HG02623 (cell line): Measurements from ENCODE around the gene BCAN.

Experiments used
- ATAC-seq: cut with Tn5 transposase; IDR thresholded peaks from one replicate; pipeline ENCODE4 v1.9.1; 2021; ENCODE audit warnings: moderate library complexity; ENCODE audit not compliant: unreplicated experiment

The BCAN gene

DNA sequence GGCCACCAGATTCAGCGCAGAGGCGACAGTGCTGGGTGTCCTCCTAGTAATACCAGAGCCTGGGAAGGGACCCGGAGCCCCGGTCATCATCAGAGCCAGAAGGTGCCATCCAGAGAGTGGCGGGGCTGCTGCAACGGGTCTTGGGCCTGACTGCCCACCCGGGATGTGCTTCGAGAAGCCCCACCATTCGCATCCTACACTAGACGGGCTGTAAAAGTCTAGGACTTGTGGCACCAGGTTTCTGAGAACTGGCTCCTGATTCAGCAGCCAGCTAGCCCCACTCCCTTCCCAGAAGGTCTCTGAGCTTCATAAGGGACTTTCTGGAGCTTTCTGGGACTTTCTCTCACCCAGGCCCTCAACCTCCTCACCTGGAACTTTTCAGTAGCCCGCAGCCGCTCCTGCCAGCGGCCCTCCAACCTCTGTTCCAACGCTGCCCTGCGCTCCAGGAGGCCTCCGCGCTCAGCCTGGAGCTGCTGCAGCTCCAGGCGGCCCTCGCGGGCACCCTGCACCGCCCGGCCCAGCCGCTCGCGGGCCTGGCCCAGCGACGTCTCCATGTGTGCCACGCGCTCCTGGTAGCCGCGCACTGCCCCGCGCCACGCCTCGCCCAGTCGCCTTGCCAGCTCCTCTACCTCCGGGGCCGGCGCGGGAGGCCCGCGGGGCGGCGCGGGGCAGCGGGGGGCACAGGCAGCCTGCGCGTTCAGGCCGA lies 34.4 kb downstream of the BCAN start:
- ATAC-seq, result no peak

DNA sequence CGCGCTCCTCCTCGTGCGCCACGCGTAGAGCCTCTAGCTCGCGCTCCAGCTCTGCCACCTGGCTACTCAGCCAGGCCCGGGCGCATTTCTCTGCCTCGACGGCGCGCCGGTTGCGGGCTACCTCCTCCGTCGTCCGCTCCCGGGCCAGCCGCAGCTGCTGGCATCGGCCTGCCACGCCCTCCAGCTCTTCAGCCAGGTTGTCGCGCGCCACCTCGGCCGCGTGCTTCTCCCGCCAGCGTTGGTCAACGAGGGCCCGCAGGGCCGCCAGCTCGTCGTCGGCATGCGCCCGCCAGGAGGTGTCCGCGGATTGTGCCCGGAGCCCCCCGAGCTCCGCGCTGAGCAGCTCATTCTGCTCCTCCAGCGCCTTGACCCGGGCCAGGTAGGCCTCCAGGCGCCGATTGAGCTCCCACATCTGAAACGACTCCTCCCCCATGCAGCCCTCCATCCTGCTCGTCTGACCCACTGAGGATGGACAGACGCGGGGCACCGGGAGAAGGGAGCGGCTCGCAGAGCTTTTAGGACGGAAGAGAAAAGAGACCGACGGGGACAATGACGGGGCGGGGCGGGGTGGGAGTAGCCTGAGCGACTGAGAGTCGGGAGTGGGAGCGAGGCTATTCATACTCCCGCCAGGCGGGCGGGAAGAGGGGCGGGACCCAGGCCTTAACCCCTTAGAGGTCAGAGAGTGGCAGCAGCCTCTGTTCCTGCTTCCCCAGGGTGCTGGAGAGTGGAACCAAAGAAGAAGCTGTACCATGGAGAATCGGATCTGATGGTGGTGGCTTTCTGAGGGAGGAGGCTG lies 35.1 kb downstream of the BCAN start, which contains the start of gene NES:
Gene NES, minus strand, starts transcription at position 588 of the 796 bp plus-strand sequence. Its CDS starts 143 bp downstream, at position 445.
- no peak for ATAC-seq

DNA sequence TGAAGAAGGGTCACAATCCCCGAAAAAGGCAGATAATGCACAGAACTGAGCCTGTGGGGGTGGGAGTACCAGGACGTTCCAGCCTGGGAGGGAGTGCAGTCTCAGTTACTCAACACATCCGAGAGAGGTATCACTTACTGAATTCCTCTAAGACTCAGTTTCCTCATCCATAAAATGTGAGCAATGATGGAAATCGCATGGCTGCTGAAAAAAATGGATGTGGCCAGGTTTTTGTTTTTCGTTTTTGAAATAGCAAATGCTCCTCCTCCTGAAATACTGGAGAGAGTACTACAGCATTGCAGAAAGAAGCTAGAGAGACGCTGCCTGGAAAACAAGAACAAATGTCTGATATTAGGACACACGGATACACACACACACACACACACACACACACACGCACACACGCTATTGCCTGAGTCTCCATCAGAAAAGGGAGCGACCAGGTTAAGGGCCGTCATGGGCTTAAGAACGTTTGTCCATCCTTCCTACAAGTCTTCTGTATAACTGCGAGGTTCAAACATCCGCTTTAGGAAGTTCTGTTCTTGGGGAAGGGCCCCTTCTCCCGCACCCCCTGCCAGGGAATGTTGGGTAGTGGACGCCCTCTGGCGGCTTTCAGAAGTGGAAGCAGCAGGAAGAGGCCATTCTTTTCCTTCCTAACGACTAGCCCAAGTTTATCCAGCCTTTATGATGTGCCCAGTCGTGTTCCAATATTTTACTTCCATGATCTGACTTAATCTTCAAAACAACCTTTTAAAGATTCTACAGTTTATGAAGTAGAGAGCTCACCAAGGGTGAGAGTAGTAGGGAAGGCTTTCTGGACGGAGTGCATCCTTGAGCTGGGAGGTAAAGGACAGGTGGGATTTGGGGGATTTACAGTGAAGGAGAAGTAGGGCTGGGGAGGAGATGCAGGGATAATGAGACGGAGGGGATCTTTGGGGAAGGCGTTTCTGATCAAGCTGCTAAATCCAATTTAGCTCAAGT lies 36.0 kb downstream of the BCAN start:
- ATAC-seq, result no peak

DNA sequence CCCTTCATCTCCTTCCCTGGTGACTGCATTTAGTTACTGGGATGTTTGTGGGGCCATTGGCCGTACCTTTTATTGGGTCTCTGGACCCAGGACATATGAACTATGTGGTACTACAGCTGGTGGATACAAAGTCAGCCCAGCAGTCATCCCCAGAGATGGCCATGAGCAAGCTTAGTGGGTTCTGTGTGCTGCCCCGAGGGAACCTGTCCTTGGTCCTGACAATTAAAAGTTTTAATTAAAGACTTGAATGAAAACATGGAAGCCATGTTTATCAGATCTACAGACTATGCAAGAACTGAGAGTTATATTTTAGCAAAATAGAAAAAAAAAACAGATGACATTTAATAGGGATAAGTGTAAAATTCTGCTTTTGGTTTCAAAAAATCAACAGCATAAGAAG lies 38.1 kb downstream of the BCAN start:
- no peak for ATAC-seq

DNA sequence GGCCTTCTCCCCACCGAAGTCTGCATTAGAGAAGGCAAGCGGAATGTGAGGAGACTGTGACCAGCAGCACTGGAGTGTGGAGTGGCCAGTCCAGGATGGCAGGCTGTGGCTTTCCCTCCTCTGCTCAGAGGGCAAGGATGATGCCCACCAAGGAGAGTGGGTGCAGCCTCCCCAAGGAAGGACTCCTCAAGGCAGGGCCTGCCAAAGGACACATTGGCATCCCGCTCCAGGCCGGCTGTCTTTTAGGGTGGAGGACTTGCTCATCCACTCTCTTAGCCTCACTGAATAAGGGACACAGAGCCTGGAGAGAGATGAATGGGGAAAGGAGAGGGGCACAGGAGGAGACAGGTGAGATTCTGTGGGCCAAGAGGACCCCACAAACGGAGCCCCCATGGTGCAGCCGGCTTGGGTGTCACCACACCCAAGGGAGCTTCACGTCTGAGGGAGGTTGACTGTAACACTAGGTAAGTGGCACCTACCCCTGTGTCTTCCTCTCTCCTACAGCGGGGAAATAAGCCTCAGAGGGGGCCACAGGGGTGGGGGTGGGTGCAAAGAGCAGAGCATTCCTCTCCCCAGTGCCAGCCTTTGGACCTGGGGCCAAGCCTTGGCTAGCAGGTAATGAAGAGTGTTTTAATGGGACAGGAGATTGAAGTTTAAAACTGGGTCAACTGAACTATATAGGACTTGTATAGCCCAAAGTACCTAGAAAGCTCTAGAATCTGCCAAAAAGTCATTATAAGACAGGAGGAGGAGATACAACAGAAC lies 39.5 kb downstream of the BCAN start:
- no peak for ATAC-seq

DNA sequence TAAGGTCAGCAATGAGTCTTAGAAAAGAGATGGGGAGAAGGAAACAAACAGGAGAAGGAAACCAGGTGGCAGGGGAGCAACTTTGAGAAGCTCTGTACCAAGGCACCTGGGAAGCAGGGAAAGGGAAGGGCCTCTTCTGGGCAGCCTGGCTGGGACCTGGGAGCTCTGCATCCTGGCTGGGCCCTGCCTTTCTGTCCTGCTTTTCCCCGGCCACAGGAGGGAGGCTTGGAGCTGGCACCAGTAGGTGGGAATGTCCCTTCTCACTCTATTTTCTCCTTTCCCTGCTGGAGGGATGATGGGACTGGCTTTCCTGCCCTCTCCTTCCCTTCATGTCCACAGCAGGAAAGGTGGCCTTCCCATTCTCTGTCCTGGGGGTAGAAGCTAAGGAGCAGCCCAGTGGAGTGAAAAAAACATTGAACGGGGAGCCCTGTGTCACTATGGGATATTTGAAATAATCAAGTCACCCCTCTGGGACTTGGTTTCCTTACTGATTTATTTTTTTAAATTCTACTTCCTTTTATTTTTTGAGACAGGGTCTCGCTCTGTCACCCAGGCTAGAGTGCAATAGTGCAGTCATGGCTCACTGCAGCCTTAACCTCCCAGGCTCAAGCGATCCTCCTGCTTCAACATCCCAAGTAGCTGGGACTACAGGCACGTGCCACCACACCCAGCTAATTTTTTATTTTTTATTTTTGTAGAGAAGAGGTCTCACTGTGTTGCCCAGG lies 40.4 kb downstream of the BCAN start:
- no peak for ATAC-seq

DNA sequence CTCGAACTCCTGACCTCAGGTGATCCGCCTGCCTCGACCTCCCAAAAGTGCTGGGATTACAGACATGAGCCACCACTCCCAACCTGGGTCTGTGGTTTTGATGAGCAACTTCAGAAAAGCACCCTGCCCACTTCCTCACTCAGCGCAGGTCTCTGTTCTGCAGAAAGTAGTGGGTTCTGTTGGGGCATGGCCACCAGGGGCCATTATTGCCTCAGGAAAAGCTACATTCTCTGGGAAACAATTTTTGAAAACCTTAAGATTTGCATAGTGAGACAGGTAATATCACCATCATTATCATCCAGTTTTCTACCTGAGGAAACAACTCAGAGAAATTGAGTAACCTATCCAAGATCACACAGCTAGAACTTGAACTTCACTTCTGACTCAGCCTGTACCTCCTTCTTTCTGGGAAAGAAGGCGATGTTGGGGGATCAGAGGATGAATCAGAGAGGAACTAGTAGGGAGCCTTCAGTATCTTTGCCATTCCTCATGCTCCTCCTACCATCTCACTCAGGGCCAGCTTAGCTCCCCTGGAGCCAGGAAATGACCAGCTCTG lies 42.4 kb downstream of the BCAN start:
- ATAC-seq, result no peak

DNA sequence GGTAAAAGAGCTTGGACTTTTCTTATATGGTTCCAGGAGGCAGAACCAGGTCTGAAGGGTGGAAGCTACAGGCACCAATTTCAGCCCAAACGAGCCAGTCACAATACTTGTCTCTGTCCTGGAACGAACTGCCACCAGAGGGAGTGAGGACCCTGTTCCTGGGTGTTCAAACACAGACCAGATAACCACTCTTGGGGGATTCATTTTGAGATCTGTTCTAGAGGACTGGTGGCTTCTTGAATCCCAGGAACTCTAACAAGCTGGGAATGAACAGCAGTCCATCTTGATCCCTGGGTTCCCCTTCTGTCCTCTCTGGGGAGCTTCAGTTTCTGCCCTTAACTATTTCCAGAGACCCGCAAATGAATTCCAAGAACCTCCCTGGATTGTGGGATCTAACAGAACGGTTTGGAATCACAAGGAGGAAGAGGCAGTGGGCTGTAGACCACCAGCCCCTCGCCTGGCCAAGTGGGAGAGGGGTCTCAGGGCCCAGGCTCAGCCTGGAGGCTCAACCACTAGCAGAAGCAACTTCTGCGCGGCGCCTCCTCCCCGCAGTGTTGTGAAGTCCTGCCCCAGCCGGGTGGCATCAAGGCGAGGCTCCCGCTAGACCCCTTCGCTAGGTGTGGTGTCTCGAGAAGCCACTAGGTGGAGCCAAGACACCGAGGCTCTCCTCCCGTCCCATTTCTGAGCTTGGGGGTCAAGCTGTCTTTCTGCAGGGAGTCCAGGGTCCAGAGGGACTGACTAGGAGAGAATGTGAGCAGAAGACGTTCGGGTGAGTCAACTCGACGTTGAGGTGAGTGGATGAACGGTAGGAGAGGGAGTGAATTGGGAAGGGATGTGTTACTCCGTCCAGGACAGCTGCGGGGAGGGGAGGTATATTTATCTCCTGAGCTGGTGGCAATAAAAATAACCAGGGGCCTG lies 47.4 kb downstream of the BCAN start:
- ATAC-seq, result no peak

DNA sequence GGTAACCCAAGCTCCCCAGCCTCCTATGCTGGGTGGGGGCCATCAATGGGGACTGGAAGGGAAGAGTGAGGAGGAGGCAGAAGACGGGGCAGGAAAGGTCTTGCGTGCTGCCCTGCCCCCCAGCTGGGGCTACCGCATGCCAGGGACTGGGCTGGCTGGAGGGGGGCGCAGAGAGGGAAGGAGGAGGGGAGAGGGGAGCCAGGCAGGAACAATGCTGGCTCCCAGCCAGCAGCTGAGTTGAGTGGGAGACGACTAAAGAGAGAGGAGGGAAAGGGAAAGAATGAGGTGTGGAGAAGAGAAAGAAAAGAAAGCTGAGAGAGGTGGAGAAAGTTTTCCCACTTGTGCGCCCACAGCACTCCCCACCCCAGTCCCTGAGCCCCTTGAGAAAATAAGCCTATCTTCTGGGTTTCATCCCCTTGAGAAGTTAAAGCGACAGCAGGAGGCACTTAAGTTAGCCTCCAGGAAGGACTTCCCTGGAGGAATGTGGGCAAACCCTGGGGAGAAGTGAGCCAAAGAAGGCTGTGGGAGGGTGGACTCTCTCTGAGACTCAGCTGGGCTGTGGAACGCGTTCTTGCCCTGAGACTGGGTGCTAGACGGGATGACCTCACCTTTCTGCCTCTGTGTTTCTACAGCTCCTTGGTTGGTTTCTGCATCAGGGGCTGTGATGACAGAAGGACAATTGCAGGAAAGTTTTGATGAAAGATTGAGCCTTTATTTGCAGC lies 48.2 kb downstream of the BCAN start:
- ATAC-seq, result no peak

DNA sequence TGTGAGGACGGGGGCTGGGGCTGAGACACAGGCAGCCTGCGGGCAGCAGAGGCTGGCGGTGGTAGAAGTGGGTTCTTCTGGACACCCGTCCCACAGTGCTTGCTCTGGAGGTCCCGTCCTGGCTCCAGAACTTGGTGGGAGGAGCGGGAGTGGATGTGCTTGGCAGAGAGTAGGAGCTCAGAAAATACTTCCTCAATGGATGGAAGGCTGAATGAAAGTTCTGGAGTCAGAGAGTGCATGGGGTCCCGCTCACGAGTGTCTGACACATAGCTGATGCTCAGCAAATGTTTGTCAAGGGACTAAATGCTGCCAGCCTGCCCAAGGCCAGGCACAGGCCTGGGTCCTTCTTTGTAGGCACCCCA lies 48.7 kb downstream of the BCAN start:
- no peak for ATAC-seq

DNA sequence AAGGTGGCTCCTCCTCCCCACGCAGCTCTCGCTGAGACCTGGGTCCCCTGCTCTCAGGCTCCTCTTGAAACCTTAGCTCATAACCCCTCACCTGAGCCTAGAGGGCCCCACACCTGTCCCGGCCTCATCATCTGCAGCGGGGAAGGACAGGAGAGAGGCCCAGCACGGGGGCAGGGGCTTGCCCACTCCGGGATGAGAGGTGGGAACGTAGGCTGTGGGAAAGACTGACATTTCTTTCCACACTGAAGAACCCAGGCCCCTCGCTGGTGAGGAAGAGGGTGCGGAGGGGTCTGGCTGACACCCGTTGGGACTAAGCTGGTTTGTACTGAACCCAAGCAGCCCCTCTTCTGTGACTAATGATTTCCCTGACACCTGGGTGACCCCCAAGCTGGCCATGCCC lies 49.3 kb downstream of the BCAN start:
- no peak for ATAC-seq

DNA sequence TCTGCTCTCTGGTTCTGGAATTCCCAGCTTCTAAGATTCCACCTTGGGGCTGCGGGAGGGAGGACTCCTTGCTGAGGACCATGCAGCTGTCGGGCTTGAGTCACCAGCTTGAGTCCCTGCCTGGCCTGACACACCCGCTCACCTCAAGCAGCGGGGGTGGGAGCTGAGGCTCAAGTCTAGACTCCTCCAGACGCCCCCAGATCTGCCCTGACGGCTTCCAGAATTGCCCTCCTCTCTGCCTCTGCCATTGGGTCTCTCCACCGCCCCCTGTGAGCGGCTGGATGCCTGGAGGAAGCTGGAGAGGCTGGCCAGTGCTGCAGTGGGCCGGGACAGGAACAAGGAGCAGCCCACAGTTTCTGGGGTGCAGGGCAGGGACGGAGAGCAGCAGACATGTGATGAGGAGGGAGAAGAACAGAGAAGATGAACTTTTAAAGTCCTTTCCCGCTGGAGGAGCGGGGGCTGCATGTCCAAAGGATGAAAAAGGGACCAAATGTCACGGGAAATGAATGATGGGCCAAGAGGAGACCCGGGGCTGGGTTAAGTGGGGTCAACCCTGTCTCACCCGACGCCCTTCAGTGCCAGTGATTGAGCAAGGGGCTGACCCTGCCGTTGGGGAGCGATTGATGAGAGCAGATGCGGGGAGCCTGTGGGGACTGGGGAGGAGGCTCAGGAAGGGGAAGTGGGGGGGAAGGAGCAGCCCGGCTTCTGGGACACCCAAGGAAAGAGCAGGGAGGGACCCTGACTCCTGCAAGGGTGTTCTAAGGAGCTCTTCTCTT lies 49.9 kb downstream of the BCAN start:
- ATAC-seq, result no peak

DNA sequence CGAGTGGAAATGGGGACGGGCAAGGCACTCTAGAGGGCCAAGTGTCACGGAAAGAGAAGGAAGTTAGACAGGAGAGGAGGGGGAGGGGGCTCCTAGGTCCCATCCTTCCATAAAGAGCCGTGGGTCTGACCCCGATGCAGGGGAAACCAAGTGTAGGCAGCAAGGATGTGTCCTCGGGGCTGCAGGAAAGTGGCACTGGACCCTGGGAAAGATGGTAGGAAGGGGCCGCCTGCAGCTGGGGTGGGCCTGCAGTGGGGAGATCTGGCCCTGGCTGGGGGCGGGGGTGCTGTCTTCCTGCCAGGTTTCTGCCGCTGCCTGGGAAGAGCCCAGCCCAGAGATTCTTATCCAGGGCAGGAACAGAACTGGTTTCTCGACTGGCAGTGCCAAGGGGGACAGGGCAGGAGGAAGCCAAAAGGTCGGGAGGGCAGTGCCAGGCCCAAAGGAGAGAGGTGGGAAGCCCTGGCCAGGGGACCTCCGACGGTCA lies 50.6 kb downstream of the BCAN start:
- ATAC-seq, result no peak

DNA sequence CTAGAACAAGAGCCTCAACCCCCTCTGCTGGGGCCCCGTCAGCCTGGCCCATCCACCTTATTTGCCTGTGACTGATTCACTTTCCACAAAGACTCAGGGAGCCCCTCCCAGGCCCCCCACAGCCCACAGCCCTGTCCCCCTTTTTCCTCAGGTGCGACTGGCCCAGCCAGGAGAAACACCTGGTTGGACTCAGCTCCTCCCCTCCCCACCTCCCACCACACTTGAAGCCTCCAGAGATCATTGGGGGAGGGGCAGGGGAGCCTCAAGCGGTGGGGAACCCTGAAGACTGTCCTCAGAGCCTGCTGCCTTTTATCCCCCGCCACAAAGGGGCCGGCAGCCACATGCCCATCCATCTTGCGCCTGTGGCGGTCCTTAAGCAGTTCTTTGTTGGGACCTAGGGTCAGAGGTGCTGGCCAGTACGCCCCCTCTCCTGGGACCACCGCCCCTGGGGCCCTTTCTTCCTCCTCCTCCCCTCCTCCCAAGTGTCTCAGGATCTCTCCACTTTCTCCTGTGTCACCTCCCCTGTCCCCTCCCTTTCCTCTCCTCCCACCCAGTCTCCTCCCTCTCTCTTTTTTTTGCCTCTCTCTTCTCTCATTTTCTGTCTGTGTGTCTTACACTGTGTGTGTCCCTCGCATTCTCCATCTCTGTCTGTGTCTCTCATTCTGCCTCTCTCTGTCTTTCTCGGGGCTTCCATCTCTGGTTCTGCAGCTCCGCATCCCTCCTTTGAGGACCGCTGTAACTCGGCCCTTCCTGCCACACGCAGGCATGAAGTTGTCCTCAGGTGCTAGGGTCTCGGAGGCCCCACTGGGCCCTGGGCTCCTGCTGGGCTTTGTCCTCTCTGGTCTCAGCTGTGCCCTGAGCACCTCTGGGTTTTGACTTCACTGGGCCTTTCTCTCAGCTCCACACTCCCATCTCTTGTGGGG lies 51.3 kb downstream of the BCAN start:
- no peak for ATAC-seq

DNA sequence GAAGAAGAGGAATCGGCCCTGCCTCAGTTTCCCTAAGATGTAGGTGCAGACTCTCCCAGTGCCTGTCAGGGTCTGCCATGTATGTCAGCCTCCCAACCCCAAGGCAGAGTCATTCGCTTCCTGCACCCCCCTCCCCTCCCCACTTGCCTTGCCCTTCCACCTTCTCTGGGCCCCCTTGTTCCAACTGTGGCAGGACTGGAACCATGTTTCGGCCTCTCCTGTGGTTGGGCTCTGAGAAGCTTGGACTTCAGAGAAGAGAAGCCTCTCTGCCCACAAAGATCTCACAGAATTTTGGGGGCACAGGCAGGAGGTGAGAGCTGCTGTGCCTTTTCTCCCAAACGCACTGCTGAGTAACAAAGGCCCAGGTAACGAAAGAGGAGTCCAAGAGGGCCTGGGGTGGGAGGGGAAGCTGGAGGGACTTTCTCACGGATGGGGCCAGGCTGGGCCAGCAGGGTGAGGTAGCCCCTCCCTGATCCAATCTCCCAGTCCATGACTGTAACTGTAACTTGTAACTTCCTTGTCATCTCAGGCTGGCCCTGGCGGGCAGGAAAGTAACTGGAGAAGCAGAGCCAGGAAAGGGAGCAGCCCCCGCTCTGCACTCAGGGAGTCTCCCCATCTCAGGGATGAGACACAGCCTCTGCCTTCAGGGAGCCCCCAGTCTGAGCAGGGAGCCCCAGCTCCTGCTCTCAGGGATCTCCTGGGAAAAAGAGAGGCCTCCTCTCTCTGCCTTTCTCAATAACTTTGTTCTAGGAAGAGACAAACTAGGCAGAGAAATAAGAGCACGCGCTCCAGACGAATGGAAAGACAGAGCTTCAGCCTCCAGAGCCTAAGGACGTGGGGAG lies 52.2 kb downstream of the BCAN start:
- no peak for ATAC-seq
